Mesenteric fat pad (tissue), 1 donor: ENCODE measurements around the gene NLK. TPM values are rescaled to one million over a fixed set of nuclear protein-coding genes. Genes with fewer than 3 reads are reported as not detected.
"Not testable (repeated sequence)": the region's sequence is repeated elsewhere in the genome, so short reads cannot be mapped to it uniquely, and the experiment has no call there.

Experiments
- DNase-seq: peaks from one replicate; pipeline ENCODE4 v3.0.0-alpha.2; 2020; ENCODE audit warnings: low spot score
- total RNA-seq: library from RNA; stranded (reverse); fragmentation: NEBNext Ultra II Directional; extraction: Animal tissue kit (Norgen Biotek cat#: 25700); gene quantifications from one replicate; pipeline ENCODE4 v1.2.1, GENCODE V29; 2021
- donor health status: DM: yes; HTN: yes; CAD: no.

The NLK gene
- total RNA-seq, 1 donor from 2014 or later, result 21.4 TPM

- no peak for DNase-seq
Observed at GRCh38 chr17:28191018-28191417, 148.5 kb downstream of the NLK start.

- no peak for DNase-seq
Observed at GRCh38 chr17:28193241-28193640, 150.8 kb downstream of the NLK start.

- DNase-seq, result no peak
Observed at GRCh38 chr17:28194382-28194781, 151.9 kb downstream of the NLK start.

GRCh38 chr17:28196636-28197035 is 154.2 kb downstream of the NLK start:
- no peak for DNase-seq

- DNase-seq, result no peak
Observed at GRCh38 chr17:28199115-28199514, 156.6 kb downstream of the NLK start.

- no peak for DNase-seq
Observed at GRCh38 chr17:28199728-28200127, 157.3 kb downstream of the NLK start.

GRCh38 chr17:28201315-28201714 is 158.8 kb downstream of the NLK start:
- no peak for DNase-seq

GRCh38 chr17:28204244-28204643 is 161.8 kb downstream of the NLK start:
- no peak for DNase-seq

- no peak for DNase-seq
Observed at GRCh38 chr17:28204751-28205150, 162.3 kb downstream of the NLK start.

- DNase-seq, result no peak
Observed at GRCh38 chr17:28206292-28206691, 163.8 kb downstream of the NLK start.

GRCh38 chr17:28211811-28212210 is 169.3 kb downstream of the NLK start:
- DNase-seq, result no peak

- not testable (repeated sequence) for DNase-seq
Observed at GRCh38 chr17:28213578-28213977, 171.1 kb downstream of the NLK start.

GRCh38 chr17:28216052-28216451 is 173.6 kb downstream of the NLK start:
- no peak for DNase-seq

- DNase-seq, result no peak
Observed at GRCh38 chr17:28216528-28216927, 174.1 kb downstream of the NLK start.

GRCh38 chr17:28219771-28220170 is 177.3 kb downstream of the NLK start:
- no peak for DNase-seq

GRCh38 chr17:28221751-28222414 is 179.4 kb downstream of the NLK start:
- no peak for DNase-seq

GRCh38 chr17:28225271-28225670 is 182.8 kb downstream of the NLK start:
- DNase-seq, result no peak

- no peak for DNase-seq
Observed at GRCh38 chr17:28225867-28226266, 183.4 kb downstream of the NLK start.

- no peak for DNase-seq
Observed at GRCh38 chr17:28226563-28227315, 184.3 kb downstream of the NLK start.

- no peak for DNase-seq
Observed at GRCh38 chr17:28227316-28228108, 185.0 kb downstream of the NLK start.

- no peak for DNase-seq
Observed at GRCh38 chr17:28228109-28228840, 185.8 kb downstream of the NLK start.
